Epithelial cell of proximal tubule (primary cell): Measurements from ENCODE around the gene RTKN2. TPM values are rescaled to one million over a fixed set of nuclear protein-coding genes. Genes with fewer than 3 reads are reported as not detected.

Source experiments
- DNase-seq: peaks from one replicate; pipeline ENCODE4 v3.0.0-alpha.2; 2011; ENCODE audit warnings: low read depth
- H3K4me3 ChIP-seq: 2 replicates; pipeline ENCODE4 v1.5.1; 2011; ENCODE audit warnings: low read depth, mild to moderate bottlenecking, low read length
- CTCF ChIP-seq: conservative IDR thresholded peaks from 2 replicates; pipeline ENCODE4 v1.5.1; 2012; ENCODE audit warnings: low read depth, mild to moderate bottlenecking, low read length
- total RNA-seq: library from RNA; depleted of rRNA; stranded (reverse); fragments of >200 nt; gene quantifications from 2 replicates; pipeline ENCODE4 v1.2.3, GENCODE V29; 2015

Gene RTKN2
- total RNA-seq, 1 donor from 2014 or later = 7.1 TPM

- no peak for DNase-seq
- no peak for TF ChIP-seq CTCF
These were observed 69.1 kb downstream of the RTKN2 start for GRCh38 chr10:62199584-62199983.

GRCh38 chr10:62196528-62196927, 72.1 kb downstream of the RTKN2 start:
- no peak overlapping the region for H3K4me3 ChIP-seq
- no peak for DNase-seq
- no peak for TF ChIP-seq CTCF

More at GRCh38 chr10:62199584-62199983, 69.1 kb downstream of the RTKN2 start:
- no peak overlapping the region for H3K4me3 ChIP-seq

- DNase-seq = no peak
- TF ChIP-seq CTCF = no peak
- no peak overlapping the region for H3K4me3 ChIP-seq
These were observed 73.0 kb downstream of the RTKN2 start for GRCh38 chr10:62195675-62195926.

- no peak for TF ChIP-seq CTCF
- no peak overlapping the region for H3K4me3 ChIP-seq
- DNase-seq = no peak
These were observed 73.5 kb downstream of the RTKN2 start for GRCh38 chr10:62194924-62195674.

- DNase-seq = no peak
- no peak overlapping the region for H3K4me3 ChIP-seq
- TF ChIP-seq CTCF = no peak
These were observed 75.2 kb downstream of the RTKN2 start for GRCh38 chr10:62193479-62193878.

- no peak for DNase-seq
- no peak overlapping the region for H3K4me3 ChIP-seq
- TF ChIP-seq CTCF = no peak
These were observed 79.5 kb downstream of the RTKN2 start for GRCh38 chr10:62189131-62189530.

- no peak for DNase-seq
- TF ChIP-seq CTCF = no peak
- no peak overlapping the region for H3K4me3 ChIP-seq
These were observed 80.5 kb downstream of the RTKN2 start for GRCh38 chr10:62188021-62188616.
